DMS153 treated with DMSO at 0.1 percent for 48 hours (cell line): ENCODE measurements around the gene CAPN7.

Source experiments
- DNase-seq: peaks from one replicate; lab custom pipeline; 2025; ENCODE audit not compliant: unreplicated experiment; lab: John Stamatoyannopoulos, UW

CAPN7 gene

DNA sequence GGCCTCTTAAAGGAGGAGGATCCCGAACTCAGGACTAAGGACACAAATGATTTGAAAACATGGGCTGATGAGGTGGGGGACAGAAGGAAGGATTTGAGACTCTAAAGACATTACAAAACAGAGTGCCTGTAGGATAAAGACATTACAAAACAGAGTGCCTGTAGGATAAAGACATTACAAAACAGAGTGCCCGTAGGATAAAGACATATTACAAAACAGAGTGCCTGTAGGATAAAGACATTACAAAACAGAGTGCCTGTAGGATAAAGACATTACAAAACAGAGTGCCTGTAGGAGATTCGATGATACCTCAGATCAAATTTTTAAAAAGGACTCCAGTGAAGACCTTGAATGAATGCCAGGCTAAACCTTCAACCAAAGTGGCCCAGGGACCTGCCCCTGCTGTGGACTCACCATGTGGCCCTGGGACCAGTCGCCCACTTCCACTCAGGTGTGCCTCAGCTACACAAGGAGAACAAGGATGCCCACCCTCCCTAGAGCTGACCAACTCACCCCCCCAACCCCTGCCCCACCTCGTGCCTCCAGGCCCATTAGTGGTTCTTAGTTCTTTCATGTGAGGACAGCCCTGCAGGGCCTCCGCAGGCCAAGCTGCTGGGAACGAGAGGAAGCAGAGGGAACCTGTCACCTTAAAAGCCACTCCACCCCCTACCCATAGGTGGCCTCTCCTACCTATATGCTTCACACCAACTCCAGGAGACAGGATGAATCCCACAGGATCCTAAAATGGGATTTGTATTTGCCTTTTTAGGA, 66.6 kb downstream of the CAPN7 start:
- DNase-seq: no peak

DNA sequence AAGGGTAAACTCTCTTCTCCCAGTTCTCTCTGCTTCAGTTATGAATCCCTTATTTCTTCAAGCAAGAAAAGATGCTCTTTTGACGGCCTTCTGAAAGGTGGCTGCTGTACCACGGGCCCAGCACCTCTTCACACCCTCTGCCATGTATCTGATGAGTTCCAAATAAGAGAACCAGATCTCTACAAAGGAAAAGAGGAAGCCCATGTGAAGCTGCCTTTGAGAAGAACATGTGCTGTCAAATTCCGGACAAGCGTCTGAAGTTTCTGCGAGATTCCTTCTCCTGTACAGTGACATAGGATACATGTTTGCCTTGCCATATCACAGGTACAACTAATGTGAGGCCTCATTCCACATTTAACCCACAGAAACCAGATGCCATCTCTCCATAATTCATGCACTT, 67.2 kb downstream of the CAPN7 start:
- no peak for DNase-seq

DNA sequence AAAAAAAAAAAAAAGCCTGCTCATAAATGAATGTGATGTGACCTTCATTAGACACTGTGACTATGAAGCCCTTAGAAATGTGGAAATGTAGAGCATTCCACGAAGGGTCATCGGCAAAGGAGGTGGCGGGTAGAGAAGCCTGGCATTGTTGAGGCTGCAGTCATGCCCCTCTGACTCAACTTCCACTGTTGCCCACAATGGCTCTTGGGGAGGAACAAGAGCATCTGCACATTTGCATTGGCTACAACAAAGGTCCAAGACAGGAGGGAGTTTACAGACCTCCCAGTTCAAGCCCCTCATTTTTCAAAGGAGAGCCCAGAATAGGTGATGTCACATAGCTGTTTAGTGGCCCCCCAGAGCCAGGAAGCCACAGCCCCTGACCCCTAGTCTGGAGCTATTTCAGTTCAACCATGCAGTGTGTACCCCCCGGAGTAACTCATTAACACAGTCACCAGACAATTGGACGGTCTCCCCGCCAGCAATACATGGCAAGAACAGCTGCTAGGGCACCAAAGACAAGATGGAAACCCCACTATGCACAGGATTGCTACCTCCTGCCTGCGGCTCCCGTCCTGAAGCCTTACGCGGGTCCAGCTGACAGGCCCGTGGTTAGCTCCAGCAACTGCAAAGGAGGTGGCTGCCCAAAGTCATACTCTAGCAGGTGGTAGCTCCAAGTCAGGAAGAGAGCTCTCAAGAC, 70.1 kb downstream of the CAPN7 start:
- no peak for DNase-seq

DNA sequence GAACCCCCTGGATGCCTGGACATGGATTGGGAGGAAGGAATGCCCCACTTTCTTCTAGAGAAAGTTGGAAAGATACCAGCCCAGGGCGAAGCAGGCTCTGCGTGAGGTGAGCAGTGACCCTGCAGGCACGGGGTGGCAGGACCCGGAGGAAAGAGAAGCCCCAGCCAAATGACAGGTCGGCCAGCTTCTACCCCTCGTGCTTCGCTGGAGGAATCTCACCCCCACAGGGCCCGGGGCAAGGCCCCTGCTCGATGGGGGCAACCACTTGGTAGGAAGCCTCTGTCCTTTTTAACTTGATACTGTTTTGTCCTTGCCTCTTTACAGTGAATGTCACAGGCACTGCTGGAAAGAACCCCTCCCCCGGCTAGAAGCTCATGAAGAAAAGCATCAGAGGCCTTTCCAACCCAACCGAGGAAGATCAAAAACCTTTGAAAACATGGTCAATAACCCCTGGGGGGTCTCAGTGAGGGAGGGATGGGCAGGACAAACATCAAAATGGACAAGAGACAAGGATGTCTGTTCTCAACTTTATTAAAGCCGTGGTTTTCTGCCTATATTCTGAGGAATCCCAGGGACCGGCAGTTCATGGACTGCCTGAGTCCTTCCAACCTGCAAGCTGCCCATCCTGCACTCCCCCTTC, 71.9 kb downstream of the CAPN7 start:
- no peak for DNase-seq

DNA sequence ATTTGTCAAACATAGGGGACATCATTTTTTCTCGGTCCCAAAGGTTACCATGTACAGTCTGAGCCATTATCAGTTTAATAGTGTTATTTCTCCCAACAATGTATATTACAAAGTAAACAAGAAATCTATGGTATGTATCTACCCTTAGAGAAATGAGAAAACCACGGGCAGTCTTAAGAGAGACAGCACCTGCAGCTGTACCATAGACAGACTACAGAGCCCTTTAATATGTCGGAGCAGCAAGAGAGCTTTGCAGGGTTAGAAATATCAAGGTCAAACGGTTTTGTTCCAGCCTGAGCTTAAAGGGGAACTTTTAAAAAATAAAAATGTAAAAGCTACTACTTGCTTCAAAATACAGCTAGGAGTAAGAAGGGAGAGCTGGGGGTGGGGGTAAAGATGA, 73.2 kb downstream of the CAPN7 start:
- no peak for DNase-seq

DNA sequence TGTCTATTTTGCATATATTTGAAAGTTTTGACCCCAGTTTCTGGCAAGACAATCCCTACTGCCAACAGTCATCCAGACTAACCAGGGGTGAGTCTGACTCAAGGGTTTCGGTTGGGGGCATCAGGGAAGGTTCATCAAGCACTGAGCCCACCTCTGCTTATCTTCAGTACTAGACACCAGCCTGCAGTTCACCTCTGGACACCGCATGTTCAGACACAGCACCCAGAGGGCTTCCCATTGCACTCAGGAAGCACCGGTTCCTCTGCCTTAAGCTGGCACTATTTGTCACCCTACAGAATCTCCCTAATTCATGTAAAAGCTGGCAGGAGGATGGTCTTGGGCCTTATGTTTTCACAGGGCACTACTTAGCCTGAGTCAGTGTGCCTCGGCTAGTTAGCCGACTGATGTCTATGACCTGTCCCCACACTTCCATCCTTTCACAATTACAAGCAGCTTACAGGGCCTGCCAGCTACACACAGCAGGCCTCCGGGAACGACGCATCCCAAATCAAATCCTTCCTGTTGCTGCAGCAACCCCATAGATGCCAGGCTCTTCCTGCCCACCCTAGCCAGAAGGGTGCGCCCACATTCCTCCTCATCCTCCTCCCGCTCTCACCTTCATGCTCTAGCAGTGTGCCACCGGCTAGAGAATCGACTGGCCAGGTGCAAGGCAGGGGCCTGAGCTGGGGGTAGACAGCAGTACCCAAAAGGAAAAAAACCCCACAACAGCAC, 73.8 kb downstream of the CAPN7 start:
- DNase-seq: no peak

DNA sequence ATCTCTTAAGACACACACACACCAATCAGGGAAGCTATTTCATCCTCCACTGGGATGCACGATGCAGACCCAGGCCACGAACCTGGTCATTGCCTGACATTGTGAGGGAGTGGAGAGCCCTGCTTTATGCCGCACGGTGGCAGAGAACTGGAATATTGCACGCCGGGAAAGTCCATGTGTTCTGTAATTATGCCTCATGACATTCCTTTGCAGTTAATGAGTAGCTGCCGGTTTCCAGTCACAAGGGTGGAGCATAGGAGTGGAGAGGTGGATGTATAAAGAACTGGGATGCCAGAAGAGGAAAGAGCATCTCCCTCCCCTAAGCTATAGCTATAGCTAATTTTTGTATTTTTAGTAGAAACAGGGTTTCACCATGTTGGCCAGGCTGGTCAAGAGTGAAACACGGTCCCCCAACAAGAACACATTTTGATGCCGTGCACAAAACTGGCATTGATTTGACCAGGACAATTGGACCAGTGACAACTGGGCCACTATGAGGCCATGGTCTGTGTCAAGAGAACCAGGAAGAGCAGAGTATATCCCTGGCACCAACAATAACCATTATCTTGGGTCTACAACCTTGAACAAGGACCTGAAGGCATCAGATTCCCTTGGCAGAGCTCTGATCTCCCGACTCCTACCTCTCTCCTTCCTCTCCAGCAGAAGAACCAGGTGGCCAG, 74.9 kb downstream of the CAPN7 start:
- DNase-seq: no peak

DNA sequence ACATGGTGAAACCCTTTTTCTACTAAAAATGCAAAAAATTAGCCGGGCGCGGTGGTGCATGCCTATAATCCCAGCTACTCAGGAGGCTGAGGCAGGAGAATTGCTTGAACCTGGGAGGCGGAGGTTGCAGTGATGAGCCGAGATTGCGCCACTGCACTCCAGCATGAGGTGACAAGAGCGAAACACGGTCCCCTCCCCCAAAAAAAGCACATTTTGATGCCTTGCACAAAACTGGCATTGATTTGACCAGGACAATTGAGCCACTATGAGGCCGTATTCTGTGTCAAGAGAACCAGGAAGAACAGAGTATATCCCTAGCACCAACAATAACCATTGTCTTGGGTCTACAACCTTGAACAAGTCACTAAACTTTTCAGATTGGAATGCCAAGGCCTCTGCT, 75.8 kb downstream of the CAPN7 start:
- no peak for DNase-seq

DNA sequence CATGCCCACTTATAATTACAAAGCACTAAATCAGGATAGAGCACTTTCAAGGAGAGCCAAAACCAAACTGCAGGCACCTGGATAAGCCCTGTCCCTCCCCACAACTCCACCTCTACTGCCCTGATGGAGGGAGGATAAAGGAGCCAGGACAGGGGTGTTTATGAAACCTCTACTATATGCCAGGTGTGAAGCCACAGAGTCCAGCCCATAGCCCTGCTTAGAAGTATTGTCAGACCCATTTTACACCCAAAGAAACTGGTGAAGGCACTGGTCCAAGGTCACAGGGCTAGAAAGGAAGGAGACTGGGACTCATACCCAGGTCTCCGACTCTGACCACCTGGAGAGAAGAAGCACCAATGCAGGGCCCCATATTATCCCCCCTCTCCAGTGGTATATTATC, 77.7 kb downstream of the CAPN7 start:
- DNase-seq: no peak

DNA sequence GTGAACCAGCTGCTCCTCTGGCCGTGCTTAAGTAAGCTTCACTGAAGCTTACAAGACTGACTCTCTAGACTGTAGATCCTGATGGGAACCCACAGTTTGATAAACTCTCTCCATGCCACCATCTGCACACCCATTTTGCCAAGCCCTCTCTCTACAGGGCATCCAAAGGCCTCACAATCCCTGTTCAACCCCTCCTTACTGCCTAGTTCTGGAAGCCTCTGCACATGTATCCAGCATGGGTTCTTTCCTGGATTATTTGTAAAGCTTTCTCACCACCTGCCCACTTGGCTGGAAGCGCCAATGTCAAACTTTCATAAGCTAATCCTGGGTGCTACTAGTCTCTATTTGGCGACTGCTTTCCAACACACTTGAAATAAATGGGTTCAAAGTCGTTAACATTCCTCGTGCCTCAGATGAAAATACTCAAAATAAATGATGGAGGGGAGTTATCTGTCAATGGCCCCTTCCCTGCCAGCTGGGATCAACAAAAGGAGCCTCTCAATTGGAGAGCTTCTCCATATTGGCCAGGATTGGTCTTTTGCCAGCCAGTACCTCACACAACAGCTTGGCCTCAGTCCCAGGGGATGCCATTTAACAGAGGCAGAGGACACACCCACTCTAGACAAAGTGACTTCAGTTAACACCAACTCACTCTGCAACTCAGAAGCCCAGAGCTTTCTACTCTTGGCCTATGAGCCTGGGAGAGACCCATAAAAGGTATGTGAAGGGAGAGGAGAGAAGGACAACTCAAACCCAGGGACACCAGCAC, 78.3 kb downstream of the CAPN7 start:
- DNase-seq: peak; percentile 86

DNA sequence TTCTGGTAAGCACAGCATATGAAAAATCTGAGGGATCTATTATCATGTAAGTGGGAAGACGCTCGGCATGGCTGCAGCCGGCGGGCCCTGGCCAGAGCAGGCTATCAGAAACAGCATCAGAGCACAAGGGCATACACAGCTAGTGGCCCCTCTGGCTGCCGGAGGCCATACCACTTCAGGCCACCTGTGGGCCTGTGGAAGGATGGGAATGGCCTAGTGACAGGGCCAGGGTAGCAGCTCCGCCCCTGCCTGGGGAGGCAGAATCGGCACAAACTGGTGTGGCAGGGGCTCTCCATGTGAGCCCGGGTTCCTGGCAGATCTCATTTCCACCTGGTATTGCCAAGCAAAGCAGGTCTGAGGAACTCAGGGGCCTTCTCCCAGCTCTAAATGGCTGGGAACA, 80.0 kb downstream of the CAPN7 start:
- DNase-seq: no peak

DNA sequence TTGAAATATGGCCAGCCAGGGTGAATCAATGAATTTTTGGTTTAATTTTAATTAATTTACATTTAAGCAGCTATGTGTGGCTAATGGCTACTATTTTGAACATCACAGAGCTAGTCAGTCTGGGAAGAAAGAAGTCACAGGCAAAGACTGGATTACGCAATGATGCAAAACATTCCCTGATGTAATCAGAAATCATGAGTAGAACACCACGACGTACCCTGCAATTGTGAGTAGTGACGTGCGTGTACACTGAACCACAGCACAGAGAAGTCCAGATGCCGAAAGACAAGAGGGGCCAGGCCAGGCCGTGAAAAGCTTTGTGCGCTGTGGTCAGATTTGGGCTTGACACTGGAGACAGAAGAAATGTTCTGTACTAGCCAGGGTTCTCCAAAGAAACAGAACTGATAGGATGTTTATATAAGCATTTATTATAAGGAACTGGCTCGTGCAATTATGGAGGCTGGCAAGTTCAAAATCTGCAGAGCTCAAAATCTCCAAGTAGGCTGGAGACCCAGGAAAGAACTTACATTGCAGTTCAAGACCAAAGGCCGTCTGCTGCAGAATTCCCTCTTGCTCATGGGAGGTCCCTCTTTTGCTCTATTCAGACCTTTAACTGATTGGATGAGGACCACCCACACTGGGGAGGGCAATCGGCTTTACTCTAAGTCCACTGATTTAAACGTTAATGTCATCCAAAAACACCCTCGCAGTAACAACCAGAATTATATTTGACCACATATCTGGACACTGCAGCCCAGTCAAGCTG, 81.7 kb downstream of the CAPN7 start:
- no peak for DNase-seq

DNA sequence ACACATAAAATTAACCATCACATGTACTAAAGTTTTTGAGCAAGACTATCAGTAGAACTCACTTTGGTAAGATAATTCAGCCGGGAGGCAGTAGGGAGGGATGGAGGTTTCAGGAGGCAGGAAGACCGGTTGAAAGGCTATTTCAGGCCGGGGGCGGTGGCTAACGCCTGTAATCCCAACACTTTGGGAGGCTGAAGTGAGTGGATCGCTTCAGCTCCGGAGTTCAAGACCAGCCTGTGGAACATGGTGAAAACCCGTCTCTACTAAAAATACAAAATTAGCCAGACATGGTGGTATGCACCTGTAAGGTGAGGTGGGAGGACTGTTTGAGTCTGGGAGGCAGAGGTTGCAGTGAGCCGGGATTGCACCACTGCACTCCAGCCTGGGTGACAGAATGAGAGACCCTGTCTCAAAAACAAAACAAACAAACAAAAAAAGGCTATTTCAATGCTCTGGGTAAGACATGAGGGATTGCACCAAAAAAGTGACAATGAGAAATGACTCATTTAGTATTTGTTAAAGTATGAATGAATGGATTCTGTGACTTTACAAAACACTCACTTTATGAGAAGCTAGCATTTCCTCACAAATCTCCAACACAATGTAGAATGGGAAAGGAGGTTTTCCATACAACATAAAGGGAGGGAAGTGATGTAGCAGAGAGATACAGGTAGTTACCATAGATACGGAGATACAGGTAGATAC, 82.4 kb downstream of the CAPN7 start:
- DNase-seq: no peak

DNA sequence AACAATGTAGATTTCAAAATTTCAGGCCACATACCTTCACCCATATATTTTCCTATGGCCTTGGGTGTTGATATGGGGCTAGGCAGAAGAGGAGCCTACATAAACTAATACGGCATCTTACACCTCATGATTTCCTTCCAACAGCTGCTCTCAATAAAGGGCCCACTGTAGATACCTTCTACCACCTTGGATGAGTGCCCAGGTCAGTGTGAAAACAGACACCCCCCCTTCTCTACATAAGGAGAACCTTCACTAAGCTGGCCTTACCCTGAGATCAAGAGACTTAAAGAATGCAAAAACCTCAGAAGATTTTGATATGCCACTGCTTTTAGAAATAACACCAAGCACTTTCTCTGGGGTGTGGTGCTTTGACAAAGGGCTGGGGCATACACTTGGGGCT, 83.6 kb downstream of the CAPN7 start:
- no peak for DNase-seq

DNA sequence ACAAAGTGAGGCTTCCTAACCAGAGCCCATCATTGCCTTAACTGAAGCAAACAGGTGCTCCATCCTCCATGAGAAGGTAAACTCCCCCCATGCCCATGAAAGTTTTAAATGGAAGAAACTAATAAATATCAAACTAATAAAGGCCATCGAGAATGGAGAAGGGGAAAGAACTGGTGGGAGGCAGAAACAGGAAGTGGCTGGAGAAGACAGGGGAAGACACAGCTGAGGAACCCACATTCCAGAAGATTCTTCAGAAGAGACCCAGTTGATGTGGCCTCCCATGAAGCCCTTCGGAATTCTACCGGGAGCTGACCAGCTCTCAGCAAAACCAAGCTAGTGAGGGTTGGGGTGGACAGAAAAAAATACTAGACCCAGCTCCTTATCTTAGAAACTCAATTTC, 84.7 kb downstream of the CAPN7 start:
- DNase-seq: no peak

DNA sequence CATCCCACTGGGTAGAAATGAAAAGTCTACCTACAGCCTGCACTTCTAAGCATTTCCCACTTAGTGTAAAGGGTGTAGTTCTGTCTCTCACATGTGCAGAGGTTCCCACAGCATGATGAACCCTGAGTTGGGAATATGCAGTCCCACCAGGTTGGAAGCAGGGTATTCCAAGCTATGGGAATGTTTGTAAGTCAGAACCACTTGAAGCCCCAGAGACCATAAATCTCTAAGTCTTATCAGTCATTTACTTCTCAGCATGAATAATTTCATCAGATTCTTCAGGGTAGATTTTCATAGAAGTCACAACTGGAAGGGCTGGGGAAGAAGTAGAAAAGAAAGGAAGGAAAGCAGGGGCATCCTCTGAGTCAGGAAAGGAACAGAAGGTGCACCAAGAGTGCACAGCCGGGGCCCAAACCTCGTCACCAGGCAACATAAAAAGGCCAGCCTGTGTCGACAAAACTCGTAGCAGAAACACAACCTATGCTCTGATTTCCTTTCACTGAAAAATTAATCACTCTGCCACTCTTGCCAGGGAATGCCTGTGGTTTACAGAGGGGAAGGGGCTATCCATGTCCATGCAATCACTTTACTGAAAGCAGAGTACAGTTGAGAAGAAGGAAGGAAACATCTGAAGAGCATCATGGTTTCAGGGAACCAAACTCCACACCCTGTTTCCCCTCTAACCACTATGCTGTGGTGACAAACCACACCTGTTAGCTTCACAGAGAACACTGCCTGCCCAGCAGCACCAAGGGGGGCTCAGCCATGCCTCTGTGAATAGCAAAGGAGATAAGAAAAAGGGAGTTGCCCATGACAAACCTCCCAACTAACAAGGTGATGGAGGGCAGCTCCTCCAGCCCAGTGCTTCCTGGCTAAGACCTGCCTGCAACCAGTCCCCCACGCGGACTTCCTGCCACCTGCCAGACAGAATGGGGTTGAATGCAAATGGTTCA, 85.8 kb downstream of the CAPN7 start:
- no peak for DNase-seq

DNA sequence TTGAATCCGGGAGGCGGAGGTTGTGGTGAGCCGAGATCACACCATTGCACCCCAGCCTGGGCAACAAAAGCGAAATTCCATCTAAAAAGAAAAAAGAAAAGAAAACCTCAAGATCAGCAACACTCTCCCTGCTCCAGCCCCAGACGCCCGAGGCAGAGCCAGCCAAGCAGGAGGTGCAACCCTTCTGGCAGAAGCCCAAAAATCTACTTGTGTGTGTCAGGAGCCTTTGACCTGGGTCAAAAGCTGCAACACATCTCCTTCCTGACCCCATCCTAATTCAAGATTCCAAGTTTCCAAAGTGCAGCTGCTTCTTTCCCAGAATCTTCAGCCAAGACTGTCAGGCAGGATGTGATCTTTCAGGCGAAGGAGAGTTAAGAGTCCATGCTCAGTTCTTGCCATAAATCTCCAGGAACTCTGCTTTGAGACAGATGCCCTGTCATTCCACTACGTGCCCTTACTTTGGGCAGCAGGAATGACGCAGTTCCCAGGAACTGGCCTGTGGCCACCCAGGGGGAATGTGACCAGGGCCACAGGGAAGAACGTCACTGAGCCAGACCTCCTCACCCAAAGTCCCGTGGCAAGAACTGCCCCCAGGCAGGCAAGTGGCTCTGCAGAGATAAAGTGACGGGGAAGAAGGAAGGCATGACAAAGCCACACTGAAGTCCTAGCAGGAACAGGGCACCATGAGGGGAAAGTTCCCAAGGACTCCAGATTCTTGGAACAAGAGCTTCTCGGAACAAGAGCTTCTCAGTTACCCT, 86.9 kb downstream of the CAPN7 start:
- DNase-seq: no peak
